Measurements from ENCODE around the gene NCK2.
"Not testable (repeated sequence)": the region's sequence is repeated elsewhere in the genome, so short reads cannot be mapped to it uniquely, and the experiment has no call there.

The NCK2 gene

DNA sequence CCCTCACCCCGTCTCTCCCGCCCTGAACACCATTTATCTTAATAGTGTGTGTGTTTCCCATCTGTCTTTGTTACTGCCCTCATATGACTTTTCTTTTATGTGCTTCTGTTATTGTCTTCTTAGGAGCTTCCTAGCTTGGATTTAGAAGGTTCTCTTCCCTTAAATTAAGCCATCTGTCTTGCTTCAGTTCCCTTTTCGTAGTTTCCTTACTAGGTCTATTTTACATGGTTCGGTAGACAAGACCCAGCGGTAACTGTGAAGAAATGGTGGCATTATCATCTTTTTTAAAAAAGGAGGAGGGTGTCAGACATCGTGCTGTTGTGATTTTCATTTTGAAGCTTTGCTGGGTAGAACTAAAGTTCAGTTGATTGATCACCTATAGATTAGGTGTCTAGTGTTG is 10.3 kb downstream of the NCK2 start:
- no peak for DNase-seq (ENCODE audit: low read depth in 2 of 2)

DNA sequence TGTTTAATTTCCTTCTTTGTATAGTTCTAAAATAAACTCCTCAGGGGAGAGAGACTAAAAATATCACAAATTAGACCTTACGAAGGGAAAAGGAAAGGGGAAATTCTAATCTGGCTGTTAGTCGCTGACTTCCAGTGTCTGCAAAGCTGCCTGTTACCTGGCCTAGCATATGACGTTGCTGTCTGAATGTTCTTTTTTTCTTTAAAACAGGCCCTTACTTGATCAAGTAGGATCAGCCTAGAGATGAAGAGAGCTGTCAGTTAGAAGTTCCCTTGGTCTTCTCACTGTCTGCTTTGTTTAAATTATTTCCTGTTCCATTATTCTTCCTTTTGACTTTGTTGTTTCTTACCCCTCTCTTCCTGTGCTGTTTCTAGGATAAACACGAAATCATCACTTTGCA is 11.2 kb downstream of the NCK2 start:
- no peak for DNase-seq (ENCODE audit: low read depth in 2 of 2)

DNA sequence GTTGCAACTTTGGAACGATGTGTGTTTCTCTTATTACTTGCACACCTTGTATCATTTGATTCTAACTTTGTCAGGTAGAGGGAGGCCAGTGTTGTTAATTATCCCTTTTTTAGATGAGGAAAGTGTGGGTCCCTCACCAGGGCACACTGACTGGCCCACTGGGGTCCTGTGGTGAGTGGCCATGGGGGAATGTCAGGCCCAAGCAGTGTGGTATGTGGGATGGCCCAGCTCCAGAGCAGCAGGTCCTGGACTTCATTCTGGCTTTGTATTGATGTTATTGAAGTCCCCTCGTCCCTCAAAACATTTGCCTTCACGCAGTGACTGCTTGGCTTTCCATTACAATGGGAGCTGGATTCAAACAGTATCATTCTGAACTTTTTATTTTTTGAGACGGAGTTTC is 11.7 kb downstream of the NCK2 start:
- DNase-seq (ENCODE audit: low read depth in 2 of 2), result no peak

DNA sequence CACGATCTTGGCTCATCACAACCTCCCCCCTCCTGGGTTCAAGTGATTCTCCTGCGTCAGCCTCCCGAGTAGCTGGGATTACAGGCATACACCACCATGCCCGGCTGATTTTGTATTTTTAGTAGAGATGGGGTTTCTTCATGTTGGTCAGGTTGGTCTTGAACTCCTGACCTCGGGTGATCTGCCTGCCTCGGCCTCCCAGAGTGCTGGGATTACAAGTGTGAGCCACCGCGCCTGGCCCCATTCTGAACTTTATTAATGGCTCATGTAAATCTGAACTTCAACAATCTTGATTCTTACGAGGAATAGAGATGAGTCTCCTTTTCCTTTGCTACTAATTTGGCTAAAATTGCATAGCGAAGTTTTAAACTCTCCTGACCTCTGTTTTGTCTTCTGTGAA is 12.2 kb downstream of the NCK2 start:
- DNase-seq (ENCODE audit: low read depth in 2 of 2), result not testable (repeated sequence)

DNA sequence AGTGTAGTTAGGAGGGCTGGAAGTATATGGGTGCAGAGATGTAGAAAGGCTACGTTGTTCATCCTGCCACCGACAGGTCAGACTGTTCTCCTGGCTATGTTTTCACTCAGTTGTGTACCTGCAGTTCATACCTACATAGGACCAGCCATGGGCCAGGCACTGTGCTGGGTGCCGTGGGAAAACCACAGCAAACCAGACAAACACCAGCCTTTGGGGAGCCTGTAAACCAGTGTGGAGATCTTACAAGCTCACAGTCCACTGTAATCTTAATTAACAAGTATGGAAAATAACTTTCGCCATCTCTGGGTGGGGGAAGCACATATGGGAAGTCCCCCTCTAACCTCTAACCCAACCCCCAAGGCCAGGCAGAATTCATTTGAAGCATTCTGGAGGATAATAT is 12.7 kb downstream of the NCK2 start:
- no peak for DNase-seq (ENCODE audit: low read depth in 2 of 2)

DNA sequence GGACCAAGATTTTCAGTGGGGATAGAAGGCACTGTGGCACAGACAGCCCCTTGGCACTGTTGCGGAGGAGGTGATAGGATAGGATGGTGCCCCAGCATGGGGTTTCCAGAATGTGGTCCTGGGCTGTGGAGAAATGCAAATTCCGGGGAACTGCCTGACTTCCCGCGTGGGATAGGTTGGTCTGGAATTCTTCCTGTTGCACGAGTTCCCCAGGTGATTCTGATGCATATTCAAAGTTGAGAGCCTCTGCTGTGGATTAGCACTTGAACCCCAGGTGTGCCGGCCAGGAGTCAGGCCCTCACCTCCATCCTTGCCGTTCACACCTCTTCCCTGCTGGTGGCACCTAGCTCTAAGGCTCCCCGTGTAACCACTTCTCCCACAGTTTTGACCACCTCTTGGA is 15.5 kb downstream of the NCK2 start:
- DNase-seq (ENCODE audit: low read depth in 2 of 2), result no peak

DNA sequence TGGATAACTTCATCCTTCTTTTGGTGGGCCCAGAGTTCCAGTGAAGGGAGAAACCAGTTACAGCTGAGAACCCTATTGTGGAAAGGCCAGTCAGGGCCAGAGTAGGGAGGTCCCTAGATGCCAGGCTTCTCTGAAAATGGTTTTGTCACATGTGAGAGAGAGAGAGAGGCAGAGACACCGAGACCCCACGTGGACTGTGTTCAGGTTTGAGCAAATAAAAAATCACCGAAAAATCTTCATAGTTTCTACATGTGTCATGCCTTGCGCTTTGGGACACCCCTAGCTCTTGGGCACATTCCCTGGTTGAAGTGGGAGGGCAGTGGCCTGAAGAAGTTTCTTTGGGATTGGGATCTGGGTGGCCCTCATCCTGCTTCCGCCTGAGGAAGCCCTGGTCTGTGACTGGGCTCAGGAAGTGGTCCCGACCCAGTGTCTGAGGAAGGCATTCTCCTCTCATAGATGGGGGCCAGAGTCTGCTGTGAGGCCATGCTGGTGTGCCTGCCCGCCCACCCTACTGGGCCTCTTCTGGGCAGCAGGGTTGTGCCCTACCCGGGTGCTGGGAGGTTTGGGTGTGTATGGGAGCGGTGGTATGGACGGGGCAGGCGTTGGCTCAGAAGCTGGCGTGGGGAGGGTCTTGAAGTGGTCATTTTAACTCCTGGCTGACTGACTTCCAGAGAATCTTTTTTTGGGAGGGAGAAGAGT is 16.1 kb downstream of the NCK2 start:
- DNase-seq (ENCODE audit: low read depth in 2 of 2), result no peak

DNA sequence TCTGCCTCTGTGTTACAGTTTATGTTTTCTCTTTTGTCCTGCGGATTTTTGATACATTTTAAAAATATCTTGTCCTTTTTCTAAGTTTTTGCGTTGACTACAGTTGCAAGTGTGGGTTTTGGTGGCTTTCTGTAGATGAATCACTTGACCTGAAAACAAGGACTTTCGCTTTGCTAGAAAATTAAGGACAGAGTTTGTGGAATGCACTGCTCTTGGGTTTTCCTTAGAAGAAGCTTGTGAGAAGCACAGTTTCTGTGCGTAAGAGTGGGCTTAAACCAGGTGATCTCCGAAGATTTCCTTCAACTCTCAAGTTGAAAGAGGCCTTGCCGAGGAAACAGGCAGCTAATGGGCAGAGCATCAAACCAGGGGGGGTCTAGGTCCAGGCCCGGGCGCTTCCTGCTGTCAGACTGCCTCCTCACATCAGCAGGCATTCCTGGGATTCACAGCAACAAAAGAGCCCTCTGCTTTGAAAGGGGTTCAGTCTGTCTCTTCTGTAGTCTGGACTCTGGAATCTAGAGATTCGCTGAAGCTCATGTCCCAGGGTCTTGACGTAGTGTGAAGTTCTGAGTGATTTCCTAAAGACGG is 17.3 kb downstream of the NCK2 start:
- DNase-seq (ENCODE audit: low read depth in 2 of 2), result no peak

DNA sequence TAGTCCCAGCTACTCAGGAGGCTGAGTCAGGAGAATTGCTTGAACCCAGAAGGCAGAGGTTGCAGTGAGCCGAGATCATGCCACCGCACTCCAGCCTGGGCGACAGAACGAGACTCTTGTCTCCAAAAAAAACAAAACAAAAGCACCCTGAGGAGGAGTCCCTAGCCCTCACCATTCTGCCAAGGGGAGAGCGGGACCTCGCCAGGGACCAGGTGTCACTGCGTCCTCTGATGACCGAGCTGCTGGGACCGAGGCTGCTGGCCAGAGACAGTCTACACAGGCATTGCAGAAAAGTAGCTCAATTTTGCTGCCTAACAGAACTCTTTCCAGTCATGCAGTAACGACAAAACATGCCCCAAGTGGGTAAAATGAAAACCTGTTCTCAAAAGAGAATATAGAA is 18.4 kb downstream of the NCK2 start:
- no peak for DNase-seq (ENCODE audit: low read depth in 2 of 2)

DNA sequence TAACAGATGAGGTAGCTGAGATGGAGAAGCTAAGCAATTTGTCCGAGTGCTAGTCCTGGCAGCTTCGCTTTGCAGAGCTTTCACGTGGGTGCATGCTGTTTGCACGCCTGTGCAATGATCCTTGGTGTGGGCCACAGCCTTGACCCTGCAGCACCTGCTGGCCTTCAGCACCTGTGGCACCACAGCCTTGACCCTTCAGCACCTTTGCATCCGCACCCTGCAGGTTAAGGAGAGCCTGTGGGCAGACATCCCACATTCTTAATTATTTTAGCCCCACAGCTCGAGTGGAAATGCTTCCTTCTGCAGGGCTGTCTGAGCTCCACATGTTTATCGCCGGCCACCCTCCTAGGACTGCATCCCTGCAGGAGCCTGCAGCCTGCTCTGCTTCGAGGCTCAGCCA is 19.3 kb downstream of the NCK2 start:
- no peak for DNase-seq (ENCODE audit: low read depth in 2 of 2)

DNA sequence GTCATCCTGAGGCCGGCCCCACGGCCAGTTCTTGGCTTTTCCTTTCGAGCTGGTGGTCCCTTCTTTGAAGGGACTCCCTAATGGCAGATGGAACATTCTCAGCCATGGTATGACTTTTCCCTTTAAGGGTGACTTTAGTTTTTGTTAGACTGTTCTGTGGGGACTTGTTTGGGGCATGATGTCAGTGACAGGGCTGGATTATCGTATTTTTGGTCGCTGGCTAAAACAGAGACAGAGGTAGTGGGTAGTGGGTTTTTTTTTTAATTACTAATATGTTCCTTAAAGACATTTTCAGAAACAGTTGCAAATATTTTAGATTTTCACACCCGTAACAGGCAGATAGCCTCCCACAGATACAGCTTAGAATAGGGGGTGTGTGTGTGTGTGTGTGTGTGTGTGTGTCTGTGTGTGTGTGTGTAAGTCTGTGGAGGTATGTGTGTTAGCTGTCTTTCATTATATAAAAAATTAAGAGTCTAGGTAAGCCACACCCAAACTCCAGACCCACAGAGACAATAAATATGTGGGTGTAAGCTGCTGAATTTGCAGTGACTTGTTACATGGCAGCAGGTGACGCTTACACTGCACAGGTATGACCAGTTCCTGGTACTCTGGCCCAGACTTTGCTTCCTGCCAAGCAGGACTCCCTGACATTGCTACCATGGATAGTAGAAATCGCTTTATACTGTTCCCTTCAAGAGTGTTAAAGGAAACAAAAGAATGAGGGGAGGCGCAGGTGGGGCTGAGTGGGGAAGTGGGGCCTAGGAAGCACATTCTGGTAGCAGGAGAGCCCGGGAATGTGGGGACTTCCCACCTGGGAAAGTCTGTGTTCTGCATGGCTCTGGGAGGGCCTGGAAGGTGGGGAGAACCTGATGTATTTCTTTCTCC is 20.9 kb downstream of the NCK2 start:
- no peak for DNase-seq (ENCODE audit: low read depth in 2 of 2)

DNA sequence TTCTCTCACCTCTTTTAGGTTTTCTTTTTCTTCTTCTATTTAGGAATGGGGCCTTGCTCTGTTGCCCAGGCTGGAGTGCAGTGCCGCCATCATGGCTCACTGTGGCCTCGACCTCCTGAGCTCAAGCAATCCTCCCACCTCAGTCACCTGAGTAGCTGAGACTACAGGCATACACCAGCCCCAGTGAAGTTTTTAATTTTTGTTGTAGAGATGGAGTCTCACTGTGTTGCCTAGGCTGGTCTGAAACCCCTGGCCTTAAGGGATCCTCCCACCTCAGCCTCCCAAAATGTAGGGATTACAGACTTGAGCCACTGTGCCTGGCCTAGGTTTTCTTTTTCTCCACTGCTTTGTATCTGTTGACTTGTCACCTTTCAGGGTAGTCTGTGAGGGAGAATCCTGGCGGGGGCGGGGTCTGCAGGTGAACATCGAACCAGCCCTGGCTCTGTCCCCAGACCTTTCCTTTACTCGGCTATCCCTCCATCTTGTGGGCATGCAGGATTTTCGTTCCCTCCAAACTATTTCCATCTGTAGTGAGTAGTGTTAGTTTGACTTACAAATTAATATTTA is 21.7 kb downstream of the NCK2 start:
- DNase-seq (ENCODE audit: low read depth in 2 of 2), result no peak

DNA sequence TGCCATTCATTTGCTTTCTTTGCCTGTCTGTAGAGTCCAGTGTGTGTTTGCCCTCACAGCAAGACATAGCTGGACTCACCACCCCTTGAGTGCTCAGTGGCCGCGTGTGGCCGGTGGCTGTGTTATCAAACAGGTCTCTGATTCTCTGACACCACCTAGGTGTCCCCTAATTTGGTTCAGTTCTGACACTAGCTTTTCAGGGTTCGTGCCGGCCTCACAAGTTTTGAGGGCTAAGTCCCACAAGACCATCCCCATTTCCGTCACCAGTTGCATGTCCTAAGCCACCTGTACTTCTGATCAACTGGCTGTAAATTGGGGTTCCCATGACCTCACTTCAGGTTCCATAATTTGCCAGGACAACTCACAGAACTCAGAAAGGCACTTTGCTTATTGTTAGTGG is 23.5 kb downstream of the NCK2 start:
- DNase-seq (ENCODE audit: low read depth in 2 of 2), result no peak

DNA sequence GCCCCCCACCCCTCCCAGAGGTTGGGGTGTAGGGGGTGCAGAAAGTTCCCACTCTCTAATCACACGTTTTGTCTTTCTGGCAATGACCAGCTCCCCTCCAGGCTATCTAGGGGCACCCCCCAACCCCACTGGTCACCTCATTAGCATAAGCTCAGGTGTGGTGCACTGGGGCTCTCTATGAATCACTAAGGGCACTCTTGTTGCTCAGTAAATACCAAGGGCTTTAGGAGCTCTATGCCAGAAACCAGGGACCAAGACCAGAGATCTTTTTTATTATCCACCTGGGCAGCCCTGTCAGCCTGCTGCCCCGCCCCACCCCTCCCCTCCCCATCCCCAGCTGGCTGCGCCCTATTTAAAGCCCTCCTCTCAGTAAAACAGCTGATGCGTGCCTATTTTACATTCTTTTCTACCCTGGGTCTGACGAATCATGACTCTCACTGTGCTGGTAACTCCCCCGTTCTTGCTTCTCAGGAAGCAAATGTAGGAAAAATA is 24.3 kb downstream of the NCK2 start:
- no peak for DNase-seq (ENCODE audit: low read depth in 2 of 2)

DNA sequence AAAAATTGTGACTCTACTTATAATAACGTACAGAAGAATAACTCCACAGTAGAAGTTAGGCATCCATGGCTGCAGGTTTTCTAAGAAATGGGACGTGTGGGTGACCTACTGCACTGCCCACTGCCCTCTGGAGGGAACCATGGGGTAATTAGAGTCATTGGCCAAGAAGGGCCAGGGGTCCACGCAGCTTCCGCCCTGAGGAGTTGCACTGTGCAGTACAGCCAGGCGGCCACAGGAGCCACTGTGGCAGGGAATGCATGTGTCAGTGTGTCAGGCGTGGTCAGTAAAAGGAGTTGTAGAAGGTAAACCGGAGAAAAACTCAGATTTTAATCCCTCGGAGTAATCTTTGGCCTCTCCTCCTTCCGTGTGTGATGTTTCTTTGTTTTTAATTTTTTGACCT is 24.8 kb downstream of the NCK2 start:
- DNase-seq (ENCODE audit: low read depth in 2 of 2), result no peak

DNA sequence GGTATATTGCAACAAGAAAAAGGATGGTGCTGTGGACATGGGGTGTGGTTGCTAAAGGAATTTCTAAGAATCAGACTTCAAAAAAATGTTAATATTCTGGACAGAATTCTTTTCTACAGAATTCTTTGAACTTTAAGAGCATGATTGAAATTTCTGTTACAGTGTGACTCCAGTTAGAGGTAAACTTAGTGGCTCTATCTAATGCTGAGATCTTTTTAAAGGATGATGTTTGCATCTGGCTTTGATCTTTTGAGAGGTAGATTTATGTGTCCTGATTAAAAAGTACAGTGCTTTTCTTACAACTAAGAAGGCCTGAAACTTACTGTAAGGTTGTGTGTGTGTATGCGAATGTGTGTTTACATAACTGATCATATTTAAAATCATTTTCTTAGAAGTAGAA is 25.4 kb downstream of the NCK2 start:
- DNase-seq (ENCODE audit: low read depth in 2 of 2), result no peak

DNA sequence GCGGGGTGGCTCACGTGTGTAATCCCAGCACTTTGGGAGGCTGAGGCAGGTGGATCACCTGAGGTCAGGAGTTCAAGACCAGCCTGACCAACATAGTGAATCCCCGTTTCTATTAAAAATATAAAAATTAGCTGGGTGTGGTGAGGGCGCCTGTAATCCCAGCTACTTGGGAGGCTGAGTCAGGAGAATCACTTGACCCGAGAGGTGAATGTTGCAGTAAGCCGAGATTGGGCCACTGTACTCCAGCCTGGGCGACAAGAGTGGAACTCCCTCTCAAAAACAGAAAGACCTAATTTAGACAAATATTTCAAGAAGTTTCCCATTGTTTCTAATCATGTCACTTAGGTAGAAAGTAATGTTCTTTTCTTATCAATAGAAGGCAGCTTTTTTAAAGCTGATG is 26.6 kb downstream of the NCK2 start:
- not testable (repeated sequence) for DNase-seq (ENCODE audit: low read depth in 2 of 2)

DNA sequence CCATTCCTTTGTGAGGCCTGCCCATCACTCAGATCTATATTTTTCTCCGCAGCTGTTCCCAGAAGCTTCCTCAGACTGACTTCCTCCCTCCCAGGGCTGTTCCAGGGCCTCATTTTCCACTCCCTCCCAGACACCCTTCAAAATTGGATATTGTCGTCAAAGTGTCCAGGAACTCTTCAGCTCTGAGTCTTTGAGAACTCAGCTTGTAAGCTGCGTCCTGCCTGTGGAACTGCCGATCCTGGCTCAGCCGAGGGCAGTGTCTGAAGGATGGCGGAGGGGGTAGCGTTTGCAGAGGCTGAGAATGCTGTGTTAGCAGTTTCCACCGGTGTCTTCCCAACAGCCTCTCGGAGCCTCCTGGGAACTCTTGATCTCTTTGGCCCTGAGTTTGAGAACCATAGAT is 27.1 kb downstream of the NCK2 start:
- no peak for DNase-seq (ENCODE audit: low read depth in 2 of 2)

DNA sequence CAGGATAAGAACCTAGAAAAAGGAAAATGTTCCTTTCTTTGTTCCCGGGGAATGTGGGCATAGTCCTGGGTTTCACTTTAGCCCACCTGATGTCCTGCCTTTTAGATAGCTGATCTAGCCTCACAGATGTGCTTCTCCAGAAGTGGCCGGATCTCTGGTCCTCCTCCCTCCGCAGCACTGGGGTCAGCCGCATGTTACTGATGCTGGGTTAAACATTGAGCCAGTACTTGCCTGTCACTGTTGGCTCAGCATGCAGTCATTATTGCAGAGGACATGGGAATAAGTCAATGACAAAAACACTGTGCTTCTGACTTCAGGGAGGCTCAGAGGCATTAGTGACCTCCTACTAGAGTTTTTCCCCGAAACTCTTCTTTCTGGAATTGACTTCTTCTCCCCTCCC is 27.6 kb downstream of the NCK2 start:
- no peak for DNase-seq (ENCODE audit: low read depth in 2 of 2)

DNA sequence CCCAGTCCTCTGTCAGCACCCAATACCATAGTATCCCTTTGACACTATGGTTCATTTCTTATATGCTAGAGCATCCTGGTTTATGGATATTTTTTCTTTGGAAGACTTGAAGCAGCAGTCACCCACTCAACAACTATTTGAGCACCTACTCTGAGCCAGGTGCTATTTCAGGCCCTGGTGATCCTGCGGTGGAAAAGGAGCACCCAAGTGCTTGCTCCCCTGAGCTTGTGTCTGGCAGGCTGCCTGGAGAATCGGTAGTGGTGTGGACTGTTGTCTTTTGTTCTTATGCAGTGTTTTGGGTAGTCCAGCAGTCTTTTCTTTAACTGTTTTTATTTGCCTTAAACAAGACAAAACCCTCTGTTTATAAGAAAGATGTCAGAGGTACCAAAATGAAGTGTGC is 28.9 kb downstream of the NCK2 start:
- no peak for DNase-seq (ENCODE audit: low read depth in 2 of 2)

DNA sequence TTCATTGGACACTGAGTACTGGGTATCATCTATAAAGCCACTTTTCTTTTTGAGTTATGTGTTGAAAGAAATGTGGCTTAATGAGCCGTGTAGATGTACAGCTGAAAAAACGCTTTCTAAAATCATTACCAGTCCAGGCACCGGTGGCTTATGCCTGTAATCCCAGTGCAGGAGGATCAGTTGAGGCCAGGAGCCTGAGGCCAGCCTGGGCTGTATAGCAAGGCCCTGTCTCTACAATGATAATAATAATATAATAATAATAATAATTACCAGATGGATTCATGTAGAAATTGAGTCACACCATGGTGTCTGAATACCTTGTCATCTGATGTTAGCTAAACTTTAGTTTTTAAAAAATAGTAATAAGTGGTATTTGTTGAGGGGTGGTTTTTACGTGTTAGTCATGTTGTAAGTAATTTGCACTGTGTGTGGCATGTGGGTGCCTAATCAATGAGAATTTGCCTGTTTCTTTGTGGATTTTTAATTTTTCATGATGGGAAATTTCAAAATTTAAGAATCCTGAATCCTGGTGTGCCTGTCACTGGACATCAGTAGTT is 30.1 kb downstream of the NCK2 start:
- no peak for DNase-seq (ENCODE audit: low read depth in 2 of 2)

Data from fibroblast of skin of left quadriceps (primary cell).